SK-N-SH (cell line): ENCODE results near the gene ATP8B1. TPM values are rescaled to one million over a fixed set of nuclear protein-coding genes. Genes with fewer than 3 reads are reported as not detected.
A peak's percentile ranks its signal among the peaks of the same experiment; 100 is the strongest.

Source experiments
- CTCF ChIA-PET: fragments of 300-600, 350-600 bp; formaldehyde crosslinking; extraction: SDS; loops from one replicate; lab custom pipeline; 2021; lab: Yijun Ruan, JAX
- POLR2A ChIA-PET: fragments of 350-600 bp; sonication (Branson Sonifier 250); formaldehyde crosslinking; extraction: SDS; loops from one replicate; lab custom pipeline; 2020; ENCODE audit warnings: antibody characterized with exemption, inconsistent platforms; lab: Yijun Ruan, JAX
- DNase-seq: peaks from one replicate; pipeline ENCODE4 v3.0.0; 2012
- H2AFZ ChIP-seq: fragments of 200-600 bp; sonication (generic); 2 replicates; pipeline ENCODE4 v1.8.1; 2016; ENCODE audit warnings: antibody characterized with exemption, mild to moderate bottlenecking, low read depth
- H3F3A ChIP-seq: fragments of 200-600 bp; sonication (generic); replicated peaks from 2 replicates; pipeline ENCODE3; 2016; ENCODE audit warnings: antibody characterized with exemption, mild to moderate bottlenecking; ENCODE audit not compliant: insufficient read depth
- H3K27ac ChIP-seq, 2 experiments: fragments of 200-500 bp in 1 of 2; fragments of 200-600 bp in 1 of 2; sonication (Bioruptor generic) in 1 of 2; sonication (generic), shearing (Covaris generic) in 1 of 2; 2 replicates each; pipeline versions ENCODE4 v1.5.1 to v1.6.1; 2014 to 2016; ENCODE audit warnings: low read depth in 2 of 2, inconsistent platforms in 1 of 2, low read length in 1 of 2, mild to moderate bottlenecking in 1 of 2, mixed read lengths in 1 of 2
- H3K27me3 ChIP-seq: fragments of 200-600 bp; sonication (generic), shearing (Covaris generic); 2 replicates; pipeline ENCODE4 v1.6.1; 2016; ENCODE audit warnings: mixed run types; ENCODE audit not compliant: insufficient read depth
- H3K36me3 ChIP-seq, 2 experiments: fragments of 200-500 bp in 1 of 2; fragments of 200-600 bp in 1 of 2; sonication (Bioruptor generic) in 1 of 2; sonication (generic) in 1 of 2; replicated peaks in 1 of 2; 2 replicates each; pipeline versions ENCODE3 to v1.5.1; 2014 to 2016; ENCODE audit warnings: low read length in 1 of 2, mild to moderate bottlenecking in 1 of 2; ENCODE audit not compliant: insufficient read depth in 2 of 2, control insufficient read depth in 1 of 2
- H3K4me1 ChIP-seq, 2 experiments: fragments of 200-500 bp in 1 of 2; fragments of 200-600 bp in 1 of 2; sonication (Bioruptor generic) in 1 of 2; sonication (generic), shearing (Covaris generic) in 1 of 2; 2 replicates each; pipeline versions ENCODE4 v1.5.1 to v1.6.1; 2014 to 2016; ENCODE audit warnings: low read depth in 1 of 2, low read length in 1 of 2, mixed run types in 1 of 2; ENCODE audit not compliant: insufficient read depth in 2 of 2, control insufficient read depth in 1 of 2
- H3K4me2 ChIP-seq: fragments of 200-600 bp; sonication (generic), shearing (Covaris generic); 2 replicates; pipeline ENCODE4 v1.6.1; 2017; ENCODE audit warnings: mixed run types
- H3K4me3 ChIP-seq, 2 experiments: fragments of 200-500 bp in 1 of 2; fragments of 200-600 bp in 1 of 2; sonication (Bioruptor generic) in 1 of 2; sonication (generic), shearing (Covaris generic) in 1 of 2; 2 replicates each; pipeline versions ENCODE4 v1.5.1 to v1.8.1; 2014 to 2016; ENCODE audit warnings: low read depth in 2 of 2, inconsistent platforms in 1 of 2, low read length in 1 of 2, mild to moderate bottlenecking in 1 of 2, mixed read lengths in 1 of 2, moderate library complexity in 1 of 2
- H3K79me2 ChIP-seq: fragments of 200-600 bp; sonication (generic); 2 replicates; pipeline ENCODE4 v1.8.1; 2017; ENCODE audit warnings: mild to moderate bottlenecking; ENCODE audit not compliant: insufficient read depth
- H3K9ac ChIP-seq: fragments of 200-600 bp; sonication (generic); 2 replicates; pipeline ENCODE4 v1.6.1; 2017; ENCODE audit warnings: mixed run types
- H3K9me2 ChIP-seq: fragments of 200-600 bp; sonication (generic); 2 replicates; pipeline ENCODE4 v1.6.1; 2017; ENCODE audit warnings: mixed run types
- H3K9me3 ChIP-seq: fragments of 200-600 bp; sonication (generic); 2 replicates; pipeline ENCODE4 v1.6.1; 2017; ENCODE audit warnings: mixed run types, mild to moderate bottlenecking, moderate library complexity
- H4K20me1 ChIP-seq: fragments of 200-600 bp; sonication (generic); 2 replicates; pipeline ENCODE4 v1.6.1; 2017; ENCODE audit warnings: mild to moderate bottlenecking, mixed run types; ENCODE audit not compliant: insufficient read depth
- EZH2phosphoT487 ChIP-seq: fragments of 200-600 bp; sonication (generic); IDR thresholded peaks from 2 replicates; pipeline ENCODE4 v1.6.1; 2017; ENCODE audit warnings: low read depth, mixed run types, mild to moderate bottlenecking, antibody characterized with exemption, moderate library complexity, borderline replicate concordance
- FOSL2 ChIP-seq: IDR thresholded peaks from 2 replicates; pipeline ENCODE4 v1.4.0; 2012; ENCODE audit warnings: low read depth, mild to moderate bottlenecking, moderate library complexity, borderline replicate concordance
- FOXJ3 ChIP-seq: sonication (generic); formaldehyde crosslinking; IDR thresholded peaks from 2 replicates; pipeline ENCODE4 v1.5.1; 2020; ENCODE audit warnings: mild to moderate bottlenecking, missing genetic modification reagents
- NRF1 ChIP-seq: IDR thresholded peaks from 2 replicates; pipeline ENCODE4 v1.6.1; 2012; ENCODE audit warnings: low read depth, mild to moderate bottlenecking, low read length
- RXRA ChIP-seq: IDR thresholded peaks from 2 replicates; pipeline ENCODE4 v1.4.0; 2012; ENCODE audit warnings: low read depth, mild to moderate bottlenecking, borderline replicate concordance
- TCF12 ChIP-seq: IDR thresholded peaks from 2 replicates; pipeline ENCODE4 v1.4.0; 2012
- TEAD4 ChIP-seq: IDR thresholded peaks from 2 replicates; pipeline ENCODE4 v1.4.0; 2012; ENCODE audit warnings: mild to moderate bottlenecking, borderline replicate concordance; ENCODE audit not compliant: insufficient read depth
- YY1 ChIP-seq: IDR thresholded peaks from 2 replicates; pipeline ENCODE4 v1.4.0; 2012; ENCODE audit warnings: low read depth, mild to moderate bottlenecking
- WGBS: methylation state at CpG from one replicate; pipeline ENCODE4 v1.1.6; 2017; ENCODE audit warnings: low lambda C conversion rate; 5-methylcytosine and 5-hydroxymethylcytosine counted together
- polyA plus RNA-seq, 3 experiments: library from polyadenylated mRNA; depleted of rRNA; stranded (reverse); fragments of >200 nt; gene quantifications; 2 replicates each; pipeline ENCODE4 v1.2.3, GENCODE V29; 2012
- TF ChIP-seq, protein P1 (sequence below): IDR thresholded peaks from 2 replicates; pipeline ENCODE4; 2012

Gene ATP8B1
- polyA plus RNA-seq, 1 of the 3 experiments (the other 2 are of a cell fraction), result 43.8 TPM

DNA sequence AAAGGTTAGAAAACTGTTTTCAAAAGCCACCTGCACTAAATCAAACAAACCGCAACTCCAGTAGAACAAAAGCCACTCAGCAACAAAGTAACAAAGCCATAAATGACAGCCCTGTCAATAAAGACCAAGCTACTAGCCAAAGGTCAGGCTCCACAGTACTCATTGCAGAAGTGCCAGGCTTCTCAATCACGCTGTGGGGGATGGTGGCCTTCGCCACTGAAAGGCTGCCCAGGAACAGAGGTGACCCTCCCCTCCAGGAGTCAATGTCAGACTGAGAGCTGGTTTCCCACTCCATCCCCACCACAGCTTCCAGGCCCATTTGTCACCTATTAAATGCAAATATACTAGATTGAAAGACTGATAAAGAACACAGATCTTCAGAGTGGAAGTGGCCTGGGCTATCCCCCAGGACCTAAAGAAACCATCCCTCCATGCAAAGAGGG, 5.9 kb downstream of the ATP8B1 start:
- peaks cover 99% of the 10 kb centered on the region for H4K20me1 ChIP-seq
- no peaks in the 10 kb centered on the region for H3K9me2 ChIP-seq
- WGBS, result 76% methylated on average over 3 of the region's 3 CpGs
- H3K9ac ChIP-seq, result no peak overlapping the region
- H3K4me3 ChIP-seq, result no peak overlapping the region
- ChIA-PET POLR2A (no interaction called here), CTCF (no interaction called here)
- H3K27ac ChIP-seq, result no peak overlapping the region
- H3K9me3 ChIP-seq, result no peaks in the 10 kb centered on the region
- H3K4me1 ChIP-seq, result peaks cover 9 to 46% of the 10 kb centered on the region in 2 experiments; a peak in 3 of 4 replicates
- no peaks in the 10 kb centered on the region for H3K27me3 ChIP-seq
- peak overlapping the region; percentile 12; the same call in 1 of the 2 replicates for H3K4me2 ChIP-seq
- H2AFZ ChIP-seq, result no peak overlapping the region
- DNase-seq, result no peak
- H3K36me3 ChIP-seq, result peaks cover 0 to 22% of the 10 kb centered on the region in 2 experiments
- H3F3A ChIP-seq, result peaks cover 7% of the 10 kb centered on the region
- TF ChIP-seq TCF12 (peak; percentile 25; the same call in 1 of the 2 replicates), YY1 (no peak)
- peaks cover 100% of the 10 kb centered on the region for H3K79me2 ChIP-seq

DNA sequence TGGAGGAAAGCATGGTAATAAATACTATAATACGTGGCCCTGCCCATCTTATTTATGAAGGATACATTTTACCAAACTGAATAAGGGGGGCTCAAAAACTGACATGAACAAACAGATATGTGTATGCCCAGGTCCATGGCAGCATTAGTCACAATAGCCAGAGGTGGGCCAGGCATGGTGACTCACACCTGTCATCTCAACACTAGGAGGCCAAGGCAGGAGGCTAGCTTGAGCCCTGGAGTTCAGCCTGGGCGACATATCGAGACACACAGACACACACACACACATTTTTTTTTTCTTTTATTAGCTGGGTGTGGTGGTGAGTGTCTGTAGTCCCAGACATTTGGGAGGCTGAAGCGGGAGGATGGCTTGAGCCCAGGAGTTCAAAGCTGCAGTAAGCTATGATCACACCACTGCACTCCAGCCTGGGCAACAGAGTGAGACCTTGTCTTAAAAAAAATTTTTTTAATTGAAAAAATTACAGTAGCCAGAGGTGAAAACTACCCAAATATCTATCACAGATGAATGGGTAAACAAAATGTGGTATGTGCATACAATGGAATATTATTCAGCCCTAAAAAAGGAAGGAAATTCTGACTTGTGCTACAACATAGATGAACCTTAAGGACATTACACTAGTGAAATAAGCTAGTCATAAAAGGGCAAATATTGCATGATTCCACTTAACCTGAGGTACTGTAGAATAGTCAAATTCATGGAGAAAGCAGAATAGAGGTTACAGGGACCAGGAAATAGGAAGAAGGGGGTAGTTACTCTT, 8.0 kb downstream of the ATP8B1 start:
- no peak overlapping the region for H3K9ac ChIP-seq
- WGBS, result 81% methylated on average over 3 of the region's 4 CpGs
- H3F3A ChIP-seq, result peaks cover 25% of the 10 kb centered on the region
- DNase-seq, result no peak
- H3K4me3 ChIP-seq, result no peak overlapping the region
- CTCF ChIA-PET, result no interaction called here
- peaks cover 100% of the 10 kb centered on the region for H3K79me2 ChIP-seq
- no peaks in the 10 kb centered on the region for H3K9me3 ChIP-seq
- H3K27ac ChIP-seq, result no peak overlapping the region
- POLR2A ChIA-PET, result interaction anchor here (0.6 kb wide), 1 partner anchor 1346 kb away, joined by 3 read pairs; no protein-coding TSS in a partner anchor
- H3K36me3 ChIP-seq, result peaks cover 0 to 15% of the 10 kb centered on the region in 2 experiments
- TF ChIP-seq NRF1 (no peak), RXRA (no peak), YY1 (no peak), FOSL2 (peak; percentile 15; the same call in 1 of the 2 replicates), TEAD4 (no peak), FOXJ3 (CRISPR knock-in tag) (no peak), EZH2phosphoT487 (no peak)
- TF ChIP-seq, protein P1, sequence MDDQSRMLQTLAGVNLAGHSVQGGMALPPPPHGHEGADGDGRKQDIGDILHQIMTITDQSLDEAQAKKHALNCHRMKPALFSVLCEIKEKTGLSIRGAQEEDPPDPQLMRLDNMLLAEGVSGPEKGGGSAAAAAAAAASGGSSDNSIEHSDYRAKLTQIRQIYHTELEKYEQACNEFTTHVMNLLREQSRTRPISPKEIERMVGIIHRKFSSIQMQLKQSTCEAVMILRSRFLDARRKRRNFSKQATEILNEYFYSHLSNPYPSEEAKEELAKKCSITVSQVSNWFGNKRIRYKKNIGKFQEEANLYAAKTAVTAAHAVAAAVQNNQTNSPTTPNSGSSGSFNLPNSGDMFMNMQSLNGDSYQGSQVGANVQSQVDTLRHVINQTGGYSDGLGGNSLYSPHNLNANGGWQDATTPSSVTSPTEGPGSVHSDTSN, result 0 out of 2 replicates have a peak, but pooled peaks have one; percentile 7
- H2AFZ ChIP-seq, result no peak overlapping the region
- H3K9me2 ChIP-seq, result no peaks in the 10 kb centered on the region
- H4K20me1 ChIP-seq, result peaks cover 92% of the 10 kb centered on the region
- no peak overlapping the region for H3K4me2 ChIP-seq
- no peaks in the 10 kb centered on the region for H3K27me3 ChIP-seq
- H3K4me1 ChIP-seq, result peaks cover 3 to 46% of the 10 kb centered on the region in 2 experiments; a peak in 3 of 4 replicates
